NT2/D1 (cell line): ENCODE measurements around the gene BTBD6.

Source experiments
- DNase-seq: peaks from one replicate; pipeline ENCODE4 v3.0.0-alpha.2; 2011; ENCODE audit warnings: low read depth, low spot score
- H3K27me3 ChIP-seq: 2 replicates; pipeline ENCODE4 v1.6.0; 2011; ENCODE audit warnings: mild to moderate bottlenecking; ENCODE audit not compliant: insufficient read length, insufficient read depth
- H3K36me3 ChIP-seq: 2 replicates; pipeline ENCODE4 v1.6.1; 2011; ENCODE audit warnings: mild to moderate bottlenecking, low read length, mixed read lengths; ENCODE audit not compliant: insufficient read depth, insufficient read length
- H3K4me1 ChIP-seq: 2 replicates; pipeline ENCODE4 v1.5.1; 2011; ENCODE audit not compliant: insufficient read depth, insufficient read length
- H3K4me3 ChIP-seq: 2 replicates; pipeline ENCODE4 v1.5.1; 2011; ENCODE audit warnings: low read depth; ENCODE audit not compliant: insufficient read length
- H3K9ac ChIP-seq: 2 replicates; pipeline ENCODE4 v1.6.0; 2011; ENCODE audit warnings: low read depth; ENCODE audit not compliant: insufficient read length
- H3K9me3 ChIP-seq: 2 replicates; pipeline ENCODE4 v1.5.1; 2011; ENCODE audit warnings: mild to moderate bottlenecking, low read length; ENCODE audit not compliant: insufficient read depth
- SUZ12 ChIP-seq: IDR thresholded peaks from 2 replicates; pipeline ENCODE4 v1.6.1; 2011; ENCODE audit not compliant: insufficient read length, insufficient read depth; ENCODE audit errors: extremely low read depth
- YY1 ChIP-seq: IDR thresholded peaks from 2 replicates; pipeline ENCODE4 v1.6.1; 2011; ENCODE audit not compliant: insufficient read length, insufficient read depth
- ZNF274 ChIP-seq: IDR thresholded peaks from 2 replicates; pipeline ENCODE4 v1.6.1; 2011; ENCODE audit warnings: mild to moderate bottlenecking, low read depth, low read length

BTBD6 gene

DNA sequence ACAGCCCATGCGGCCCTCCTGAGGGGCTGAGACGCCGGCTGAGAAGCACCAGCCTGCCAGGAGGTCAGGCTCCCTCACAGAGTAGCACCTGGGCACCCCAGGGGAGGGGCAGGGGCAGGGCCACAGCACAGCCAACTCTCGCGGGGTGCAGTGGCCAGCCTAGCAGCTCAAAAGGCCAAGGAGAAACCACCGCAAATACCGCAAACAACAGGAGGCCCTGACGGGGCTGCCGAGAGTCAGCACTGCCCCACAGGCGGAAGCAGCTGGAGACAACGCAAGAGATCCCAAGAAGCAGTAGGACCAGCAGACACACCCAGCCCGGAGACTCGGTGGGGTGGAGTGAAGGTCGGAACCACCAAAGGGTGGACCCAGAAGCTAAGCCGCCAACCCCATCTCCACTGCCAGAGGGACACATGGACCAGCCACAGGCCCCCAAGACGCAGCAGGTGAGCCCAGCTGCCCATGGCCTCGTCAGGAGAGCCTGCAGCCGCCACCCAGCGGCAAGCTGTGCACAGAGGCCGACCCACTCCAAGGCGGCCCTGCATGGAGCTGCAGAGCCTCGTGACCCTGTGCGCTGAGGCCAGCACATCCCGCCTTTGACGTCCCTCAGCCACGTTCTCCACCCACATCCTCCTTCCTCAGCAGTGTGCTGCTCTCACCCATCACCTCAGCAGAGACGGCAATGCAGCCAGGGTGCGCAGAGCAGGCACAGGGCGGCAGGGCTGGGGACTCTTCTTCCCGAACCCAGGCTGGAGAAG lies 31.7 kb upstream of the BTBD6 start:
- TF ChIP-seq YY1, result no peak
- no peak for DNase-seq
- H3K4me1 ChIP-seq, result peaks cover 2% of the 10 kb centered on the region
- peaks cover 56% of the 10 kb centered on the region for H3K36me3 ChIP-seq
- no peaks in the 10 kb centered on the region for H3K9me3 ChIP-seq
- no peak overlapping the region for H3K4me3 ChIP-seq
- no peak overlapping the region for H3K9ac ChIP-seq
- no peaks in the 10 kb centered on the region for H3K27me3 ChIP-seq

- no peaks in the 10 kb centered on the region for H3K9me3 ChIP-seq
- no peak overlapping the region for H3K9ac ChIP-seq
- H3K36me3 ChIP-seq, result peaks cover 49% of the 10 kb centered on the region
- no peak for DNase-seq
- H3K4me3 ChIP-seq, result no peak overlapping the region
- TF ChIP-seq ZNF274 (no peak), YY1 (no peak), SUZ12 (no peak)
- H3K4me1 ChIP-seq, result peaks cover 2% of the 10 kb centered on the region
- H3K27me3 ChIP-seq, result no peaks in the 10 kb centered on the region
Measured at GRCh38 chr14:105217774-105218173, 30.6 kb upstream of the BTBD6 start.

DNA sequence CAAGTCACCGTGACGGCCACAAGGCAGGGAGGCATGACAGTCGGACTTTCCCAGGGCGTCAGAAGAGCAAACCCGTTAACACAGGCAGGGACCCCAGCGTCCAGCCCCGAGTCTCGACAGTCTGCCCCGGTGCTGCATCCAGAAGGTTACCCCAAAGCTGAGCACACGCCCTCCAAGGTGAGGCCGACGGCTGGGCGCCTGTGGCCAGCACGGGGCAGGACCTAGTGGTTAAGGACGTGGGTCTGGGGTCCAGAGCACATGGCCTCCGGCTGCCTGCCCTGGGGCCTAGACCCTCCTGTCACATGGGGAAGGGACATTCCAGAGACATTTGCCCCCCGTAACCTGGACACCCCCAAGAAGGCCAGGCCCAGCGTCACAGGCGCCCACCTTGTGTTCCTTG lies 29.7 kb upstream of the BTBD6 start:
- TF ChIP-seq YY1 (no peak), ZNF274 (no peak), SUZ12 (no peak)
- Histone ChIP-seq H3K27me3 (no peaks in the 10 kb centered on the region), H3K4me3 (no peak overlapping the region), H3K9ac (no peak overlapping the region), H3K9me3 (no peaks in the 10 kb centered on the region), H3K4me1 (no peaks in the 10 kb centered on the region), H3K36me3 (peaks cover 54% of the 10 kb centered on the region)
- DNase-seq, result no peak

DNA sequence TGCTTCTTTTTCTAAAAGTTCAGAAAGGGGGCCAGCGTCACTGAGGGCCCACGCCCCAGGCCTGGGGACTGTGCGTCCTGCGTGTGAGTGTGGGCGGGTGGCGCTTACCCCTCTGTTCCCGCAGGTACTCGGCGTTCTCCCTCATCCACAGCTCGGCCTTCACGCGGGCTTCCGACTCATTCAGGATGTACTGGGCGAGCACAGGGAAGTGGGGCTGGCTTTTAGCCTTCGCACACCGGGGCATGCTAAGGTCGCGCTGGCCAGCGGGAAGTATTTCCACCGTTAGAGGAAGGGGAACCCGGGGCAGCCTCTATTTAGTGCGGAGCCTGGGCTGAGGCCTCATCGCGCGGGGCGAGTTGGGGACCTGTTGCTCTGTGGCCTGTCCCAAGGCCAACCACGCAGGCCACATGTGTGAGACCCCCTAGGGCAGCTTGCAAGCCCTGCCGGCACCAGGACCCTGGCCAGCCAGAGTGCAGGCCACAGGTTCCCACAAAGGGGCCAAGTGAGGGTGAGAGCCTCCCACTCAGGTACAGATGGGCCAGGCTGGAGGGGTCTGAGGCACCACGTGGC lies 29.2 kb upstream of the BTBD6 start:
- Histone ChIP-seq H3K4me3 (no peak overlapping the region), H3K4me1 (no peaks in the 10 kb centered on the region), H3K9ac (no peak overlapping the region), H3K27me3 (no peaks in the 10 kb centered on the region), H3K36me3 (peaks cover 54% of the 10 kb centered on the region), H3K9me3 (no peaks in the 10 kb centered on the region)
- no peak for TF ChIP-seq YY1
- no peak for TF ChIP-seq ZNF274
- TF ChIP-seq SUZ12, result no peak
- DNase-seq, result no peak

- Histone ChIP-seq H3K4me3 (no peak overlapping the region), H3K9ac (no peak overlapping the region), H3K4me1 (no peaks in the 10 kb centered on the region), H3K27me3 (no peaks in the 10 kb centered on the region), H3K36me3 (peaks cover 56% of the 10 kb centered on the region), H3K9me3 (no peaks in the 10 kb centered on the region)
- DNase-seq, result no peak
- TF ChIP-seq YY1, result no peak
- no peak for TF ChIP-seq ZNF274
- TF ChIP-seq SUZ12, result no peak
Measured at GRCh38 chr14:105219753-105220152, 28.6 kb upstream of the BTBD6 start.

DNA sequence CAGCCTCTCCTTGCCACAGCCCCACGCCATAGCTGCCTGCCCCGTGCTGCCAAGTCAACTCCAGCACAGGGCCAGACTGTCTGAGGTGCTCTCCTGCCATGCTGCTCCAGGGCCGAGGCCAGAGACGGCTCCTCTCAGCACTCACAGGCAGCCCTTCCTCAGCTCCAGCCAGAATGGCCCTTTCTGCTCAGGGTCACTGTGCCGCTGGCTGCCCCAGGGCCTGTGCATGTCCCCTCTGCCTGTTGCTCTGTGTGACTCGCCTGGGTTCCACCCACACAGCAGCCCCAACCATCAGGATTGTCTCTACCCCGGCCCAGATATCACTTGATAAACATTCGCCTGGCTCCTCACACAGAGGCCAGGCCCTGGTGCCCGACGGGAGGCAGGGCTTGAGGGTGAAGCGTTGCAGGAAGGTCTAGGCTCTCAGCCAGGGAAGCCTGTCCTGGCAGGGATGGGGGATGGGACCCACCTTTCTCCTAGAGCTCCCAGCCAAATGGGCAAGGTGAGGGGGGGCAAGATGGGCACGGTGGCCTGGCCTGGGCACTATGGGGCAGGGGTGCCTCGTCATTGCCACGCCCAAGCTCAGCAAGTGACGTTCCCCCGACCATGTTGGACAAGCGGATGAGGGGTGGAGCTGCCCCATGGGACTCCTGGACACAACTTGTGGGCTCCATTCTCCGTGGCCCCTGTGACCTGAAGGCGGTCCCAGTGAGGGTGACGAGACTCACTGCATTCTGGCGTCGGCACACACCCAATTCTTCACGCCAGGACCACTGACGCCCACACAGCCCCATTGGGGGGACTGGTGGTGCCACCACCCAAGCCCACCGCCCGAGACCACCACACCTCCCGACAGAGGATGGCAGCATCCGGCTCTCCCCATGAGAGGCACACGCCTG lies 27.4 kb upstream of the BTBD6 start:
- no peaks in the 10 kb centered on the region for H3K27me3 ChIP-seq
- H3K9ac ChIP-seq, result no peak overlapping the region
- TF ChIP-seq YY1 (no peak), SUZ12 (no peak), ZNF274 (no peak)
- peaks cover 57% of the 10 kb centered on the region for H3K36me3 ChIP-seq
- no peaks in the 10 kb centered on the region for H3K4me1 ChIP-seq
- H3K9me3 ChIP-seq, result no peaks in the 10 kb centered on the region
- no peak overlapping the region for H3K4me3 ChIP-seq
- DNase-seq, result no peak

DNA sequence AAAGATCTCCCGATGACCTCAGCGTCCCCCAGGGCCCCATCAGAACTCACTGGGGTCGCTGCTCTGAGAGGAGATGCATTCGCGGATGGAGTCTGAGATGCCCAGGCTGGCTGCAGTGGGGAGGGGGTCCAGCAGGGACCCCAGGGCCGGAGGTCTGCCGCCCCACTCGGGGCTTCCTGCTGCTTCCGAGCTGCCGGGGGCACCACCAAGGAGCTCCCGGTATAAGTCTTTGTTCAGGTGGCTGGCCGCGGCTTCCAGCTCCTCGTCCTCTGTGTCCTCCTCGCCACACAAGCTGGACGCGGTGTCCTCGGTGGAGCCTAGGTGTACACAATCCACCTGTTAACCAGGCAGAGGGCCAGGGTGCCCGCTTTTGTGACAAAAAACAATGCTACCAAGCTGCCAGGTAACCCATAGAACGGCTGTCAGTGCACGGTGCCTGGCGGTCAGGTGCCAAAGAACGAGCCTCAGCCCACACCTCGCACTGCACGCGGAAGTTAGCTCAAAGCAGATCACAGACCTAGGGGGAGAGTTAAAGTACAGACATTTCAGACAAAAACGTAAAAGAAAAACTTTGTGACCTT lies 26.6 kb upstream of the BTBD6 start:
- Histone ChIP-seq H3K9me3 (no peaks in the 10 kb centered on the region), H3K27me3 (no peaks in the 10 kb centered on the region), H3K4me3 (no peak overlapping the region), H3K4me1 (no peaks in the 10 kb centered on the region), H3K36me3 (peaks cover 57% of the 10 kb centered on the region), H3K9ac (no peak overlapping the region)
- no peak for TF ChIP-seq ZNF274
- no peak for TF ChIP-seq SUZ12
- no peak for TF ChIP-seq YY1
- no peak for DNase-seq
